Measurements from ENCODE around the gene CABYR.

DNA sequence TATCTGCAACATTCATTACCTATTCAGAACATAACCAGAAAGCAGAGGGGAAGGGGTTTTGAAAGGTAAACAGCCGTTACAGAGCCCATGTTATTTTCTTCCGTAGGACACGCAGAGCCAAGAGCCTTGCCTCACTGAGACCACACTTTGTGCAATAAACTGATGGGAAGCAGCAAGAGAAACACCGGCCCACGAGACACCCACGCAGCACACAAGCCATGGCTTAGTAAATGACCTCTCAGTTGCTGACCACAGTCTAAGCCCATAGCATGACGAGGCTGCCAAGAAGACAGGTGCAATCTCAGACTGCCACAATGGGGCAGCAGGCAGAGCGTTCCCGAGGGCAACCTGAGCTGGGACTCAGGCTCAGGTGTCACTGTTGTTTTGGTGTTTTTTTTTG, 59.6 kb downstream of the CABYR start:
- TF ChIP-seq, protein P1, sequence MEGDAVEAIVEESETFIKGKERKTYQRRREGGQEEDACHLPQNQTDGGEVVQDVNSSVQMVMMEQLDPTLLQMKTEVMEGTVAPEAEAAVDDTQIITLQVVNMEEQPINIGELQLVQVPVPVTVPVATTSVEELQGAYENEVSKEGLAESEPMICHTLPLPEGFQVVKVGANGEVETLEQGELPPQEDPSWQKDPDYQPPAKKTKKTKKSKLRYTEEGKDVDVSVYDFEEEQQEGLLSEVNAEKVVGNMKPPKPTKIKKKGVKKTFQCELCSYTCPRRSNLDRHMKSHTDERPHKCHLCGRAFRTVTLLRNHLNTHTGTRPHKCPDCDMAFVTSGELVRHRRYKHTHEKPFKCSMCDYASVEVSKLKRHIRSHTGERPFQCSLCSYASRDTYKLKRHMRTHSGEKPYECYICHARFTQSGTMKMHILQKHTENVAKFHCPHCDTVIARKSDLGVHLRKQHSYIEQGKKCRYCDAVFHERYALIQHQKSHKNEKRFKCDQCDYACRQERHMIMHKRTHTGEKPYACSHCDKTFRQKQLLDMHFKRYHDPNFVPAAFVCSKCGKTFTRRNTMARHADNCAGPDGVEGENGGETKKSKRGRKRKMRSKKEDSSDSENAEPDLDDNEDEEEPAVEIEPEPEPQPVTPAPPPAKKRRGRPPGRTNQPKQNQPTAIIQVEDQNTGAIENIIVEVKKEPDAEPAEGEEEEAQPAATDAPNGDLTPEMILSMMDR (IDR thresholded peaks at IDR 0.05), result no peak
- no peak for TF ChIP-seq POLR2A (IDR thresholded peaks at IDR 0.05)

Data from breast epithelium (tissue), 3 donors.